Glomerular visceral epithelial cell (primary cell): ENCODE results near the gene MYO5B.
"Not testable (repeated sequence)": the region's sequence is repeated elsewhere in the genome, so short reads cannot be mapped to it uniquely, and the experiment has no call there.

ENCODE experiments used
- DNase-seq: peaks from one replicate; pipeline ENCODE4 v3.0.0-alpha.2; 2016; ENCODE audit errors: extremely low spot score

The MYO5B gene

GRCh38 chr18:50194631-50195532 is at the start of gene MYO5B:
MYO5B (minus strand) TSS chr18:50195147; CDS start chr18:50194793, 354 bp downstream.
- peak; percentile 23 for DNase-seq

- DNase-seq: not testable (repeated sequence)
Measured at GRCh38 chr18:50241768-50242167, 46.8 kb upstream of the MYO5B start.

GRCh38 chr18:50240080-50240563 is 45.2 kb upstream of the MYO5B start:
- DNase-seq: no peak

- no peak for DNase-seq
Measured at GRCh38 chr18:50232419-50232818, 37.5 kb upstream of the MYO5B start.

GRCh38 chr18:50231621-50232020 is 36.7 kb upstream of the MYO5B start:
- no peak for DNase-seq

- not testable (repeated sequence) for DNase-seq
Measured at GRCh38 chr18:50220249-50220648, 25.3 kb upstream of the MYO5B start.

GRCh38 chr18:50218432-50219197 is 23.7 kb upstream of the MYO5B start:
- DNase-seq: peak; percentile 21

- DNase-seq: no peak
Measured at GRCh38 chr18:50209311-50209710, 14.4 kb upstream of the MYO5B start.

GRCh38 chr18:50207722-50208121 is 12.8 kb upstream of the MYO5B start:
- DNase-seq: no peak

- peak; percentile 32 for DNase-seq
Measured at GRCh38 chr18:50203801-50204604, 9.1 kb upstream of the MYO5B start.

GRCh38 chr18:50201476-50202018 is 6.6 kb upstream of the MYO5B start:
- DNase-seq: no peak

GRCh38 chr18:50199921-50200320 is 5.0 kb upstream of the MYO5B start:
- no peak for DNase-seq

GRCh38 chr18:50199346-50199855 is 4.5 kb upstream of the MYO5B start:
- DNase-seq: no peak

GRCh38 chr18:50196261-50196660 is 1.3 kb upstream of the MYO5B start:
- no peak for DNase-seq

- no peak for DNase-seq
Measured at GRCh38 chr18:50195689-50196088, 742 bp upstream of the MYO5B start.

GRCh38 chr18:50193796-50194630 is 934 bp downstream of the MYO5B start:
- DNase-seq: no peak

- DNase-seq: no peak
Measured at GRCh38 chr18:50192995-50193795, 1.8 kb downstream of the MYO5B start.

GRCh38 chr18:50190926-50191325 is 4.0 kb downstream of the MYO5B start:
- DNase-seq: no peak

GRCh38 chr18:50190236-50190635 is 4.7 kb downstream of the MYO5B start:
- DNase-seq: no peak

GRCh38 chr18:50189160-50189559 is 5.8 kb downstream of the MYO5B start:
- DNase-seq: no peak
